HL-60/S4 treated with retinoic acid at 250 ng/mL for 4 days and 3 days (cell line): ENCODE measurements around the gene SFRP2.

Source experiments
- in situ Hi-C: fragments of 300-500 bp; cut with MboI; formaldehyde crosslinking; loops from 2 replicates; pipeline ENCODE4 v1.7.0; 2022; ENCODE audit warnings: low sequenced_read_pairs

Gene SFRP2

GRCh38 chr4:153731239-153731638, 57.6 kb downstream of the SFRP2 start:
- in situ Hi-C loops, result no loop called here
